Loucy (cell line): ENCODE data around the gene LYPD5.

Experiments used
- H2AFZ ChIP-seq: fragments of 200-600 bp; sonication (generic); 2 replicates; pipeline ENCODE4 v1.6.0; 2016; ENCODE audit warnings: antibody characterized with exemption, mild to moderate bottlenecking, low read length, moderate library complexity
- H3F3A ChIP-seq: fragments of 200-600 bp; 2 replicates; pipeline ENCODE4 v1.6.0; 2016; ENCODE audit warnings: antibody characterized with exemption, low read depth, mild to moderate bottlenecking
- H3K27me3 ChIP-seq: fragments of 200-600 bp; sonication (generic); 2 replicates; pipeline ENCODE4 v1.6.1; 2014; ENCODE audit warnings: low read length, mild to moderate bottlenecking; ENCODE audit not compliant: insufficient read depth, poor library complexity, severe bottlenecking
- H3K36me3 ChIP-seq: fragments of 200-600 bp; sonication (generic); 2 replicates; pipeline ENCODE4 v1.6.1; 2016; ENCODE audit warnings: low read length; ENCODE audit not compliant: insufficient read depth
- H3K4me1 ChIP-seq: fragments of 200-600 bp; sonication (generic); 2 replicates; pipeline ENCODE4 v1.5.1; 2014; ENCODE audit warnings: low read length, mild to moderate bottlenecking; ENCODE audit not compliant: insufficient read depth, poor library complexity, severe bottlenecking
- H3K4me2 ChIP-seq: fragments of 200-600 bp; sonication (generic); 2 replicates; pipeline ENCODE4 v1.6.0; 2014; ENCODE audit warnings: antibody characterized with exemption, low read length, low read depth, mild to moderate bottlenecking; ENCODE audit not compliant: poor library complexity, severe bottlenecking
- H3K4me3 ChIP-seq: fragments of 200-600 bp; sonication (generic); 2 replicates; pipeline ENCODE4 v1.5.1; 2014; ENCODE audit warnings: low read length, mild to moderate bottlenecking, mixed read lengths; ENCODE audit not compliant: poor library complexity, severe bottlenecking
- H3K79me2 ChIP-seq: fragments of 200-600 bp; sonication (generic); 2 replicates; pipeline ENCODE4 v1.6.1; 2014; ENCODE audit warnings: low read length; ENCODE audit not compliant: insufficient read depth
- H3K9ac ChIP-seq: fragments of 200-600 bp; sonication (generic); 2 replicates; pipeline ENCODE4 v1.6.0; 2014; ENCODE audit warnings: mild to moderate bottlenecking, low read depth, low read length, moderate library complexity; ENCODE audit not compliant: poor library complexity, severe bottlenecking
- H3K9me2 ChIP-seq: fragments of 200-600 bp; sonication (generic); replicated peaks from 2 replicates; pipeline ENCODE4 v1.6.1; 2016; ENCODE audit warnings: low read depth, low read length, mixed read lengths
- H3K9me3 ChIP-seq: fragments of 200-600 bp; sonication (generic); 2 replicates; pipeline ENCODE4 v1.6.1; 2014; ENCODE audit warnings: mild to moderate bottlenecking, antibody characterized with exemption, low read length, low read depth; ENCODE audit not compliant: insufficient read depth
- H4K20me1 ChIP-seq: fragments of 200-600 bp; sonication (generic); 2 replicates; pipeline ENCODE4 v1.6.0; 2014; ENCODE audit warnings: antibody characterized with exemption, low read length, mild to moderate bottlenecking; ENCODE audit not compliant: insufficient read depth, poor library complexity, severe bottlenecking
- EZH2phosphoT487 ChIP-seq: fragments of 200-600 bp; IDR thresholded peaks from 2 replicates; pipeline ENCODE4 v1.6.1; 2018; ENCODE audit warnings: antibody characterized with exemption, mild to moderate bottlenecking, moderate library complexity, borderline replicate concordance
- TF ChIP-seq, protein P1 (sequence below): fragments of 200-600 bp; sonication (generic); conservative IDR thresholded peaks from 2 replicates; pipeline ENCODE4 v1.5.1; 2014; ENCODE audit warnings: mild to moderate bottlenecking, antibody characterized with exemption, low read length

Gene LYPD5

DNA sequence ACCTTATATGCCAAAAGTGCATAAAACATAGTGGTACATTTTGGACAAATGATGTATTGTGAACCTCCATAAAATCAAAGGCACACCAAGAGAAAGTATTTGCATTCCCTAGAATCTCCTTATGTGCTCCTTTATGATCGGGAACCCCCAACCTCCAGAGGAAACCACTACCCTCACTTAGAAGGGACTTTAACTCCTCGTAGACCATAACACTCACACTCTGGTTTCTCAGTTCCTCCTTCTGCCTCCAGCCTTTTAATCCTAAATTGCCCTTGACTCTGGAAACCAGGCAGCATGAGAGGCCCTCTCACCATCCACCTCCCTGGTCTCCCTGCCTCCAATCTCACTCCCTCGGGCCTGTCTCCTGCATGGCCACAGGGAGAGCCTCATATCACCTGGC lies 11.7 kb downstream of the LYPD5 start:
- TF ChIP-seq EZH2phosphoT487 = no peak
- TF ChIP-seq, protein P1, sequence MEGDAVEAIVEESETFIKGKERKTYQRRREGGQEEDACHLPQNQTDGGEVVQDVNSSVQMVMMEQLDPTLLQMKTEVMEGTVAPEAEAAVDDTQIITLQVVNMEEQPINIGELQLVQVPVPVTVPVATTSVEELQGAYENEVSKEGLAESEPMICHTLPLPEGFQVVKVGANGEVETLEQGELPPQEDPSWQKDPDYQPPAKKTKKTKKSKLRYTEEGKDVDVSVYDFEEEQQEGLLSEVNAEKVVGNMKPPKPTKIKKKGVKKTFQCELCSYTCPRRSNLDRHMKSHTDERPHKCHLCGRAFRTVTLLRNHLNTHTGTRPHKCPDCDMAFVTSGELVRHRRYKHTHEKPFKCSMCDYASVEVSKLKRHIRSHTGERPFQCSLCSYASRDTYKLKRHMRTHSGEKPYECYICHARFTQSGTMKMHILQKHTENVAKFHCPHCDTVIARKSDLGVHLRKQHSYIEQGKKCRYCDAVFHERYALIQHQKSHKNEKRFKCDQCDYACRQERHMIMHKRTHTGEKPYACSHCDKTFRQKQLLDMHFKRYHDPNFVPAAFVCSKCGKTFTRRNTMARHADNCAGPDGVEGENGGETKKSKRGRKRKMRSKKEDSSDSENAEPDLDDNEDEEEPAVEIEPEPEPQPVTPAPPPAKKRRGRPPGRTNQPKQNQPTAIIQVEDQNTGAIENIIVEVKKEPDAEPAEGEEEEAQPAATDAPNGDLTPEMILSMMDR = no peak
- H3K4me2 ChIP-seq = no peak overlapping the region

DNA sequence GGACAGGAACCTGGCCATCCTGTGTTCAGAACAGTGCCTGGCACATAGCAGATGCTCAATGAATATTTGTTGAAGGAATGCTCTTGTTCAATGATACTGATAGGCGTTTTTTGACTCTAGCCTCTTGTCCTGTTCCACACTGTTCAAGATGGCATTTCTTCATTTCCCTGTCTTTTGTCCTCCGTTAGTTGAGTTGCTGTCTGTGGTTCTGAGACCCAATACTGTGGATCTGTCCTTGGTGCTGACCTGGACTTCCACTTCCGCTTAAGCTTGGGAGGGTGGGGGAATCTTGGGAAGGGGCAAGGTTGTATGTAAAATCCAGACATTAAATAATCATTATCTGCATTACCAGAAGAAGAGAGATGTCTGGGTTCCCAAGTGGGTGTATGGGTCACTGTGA lies 13.2 kb downstream of the LYPD5 start:
- H3K4me2 ChIP-seq = no peak overlapping the region
- H4K20me1 ChIP-seq = no peaks in the 10 kb centered on the region
- no peaks in the 10 kb centered on the region for H3K36me3 ChIP-seq
- TF ChIP-seq, protein P1 = no peak
- TF ChIP-seq EZH2phosphoT487 = no peak
- H3K79me2 ChIP-seq = no peaks in the 10 kb centered on the region
- H3K4me3 ChIP-seq = no peak overlapping the region
- peaks cover 12% of the 10 kb centered on the region for H3K4me1 ChIP-seq
- no peaks in the 10 kb centered on the region for H3K9me3 ChIP-seq
- no peak overlapping the region for H3K9ac ChIP-seq
- no peaks in the 10 kb centered on the region for H3K27me3 ChIP-seq
- no peaks in the 10 kb centered on the region for H3K9me2 ChIP-seq
- H3F3A ChIP-seq = no peaks in the 10 kb centered on the region
- H2AFZ ChIP-seq = no peak overlapping the region

More for the DNA sequence above, 11.7 kb downstream of the LYPD5 start:
- Histone ChIP-seq H3K4me3 (no peak overlapping the region), H3F3A (no peaks in the 10 kb centered on the region), H3K79me2 (no peaks in the 10 kb centered on the region), H3K27me3 (no peaks in the 10 kb centered on the region), H3K9me2 (no peaks in the 10 kb centered on the region), H3K4me1 (no peaks in the 10 kb centered on the region), H3K9ac (no peak overlapping the region), H2AFZ (no peak overlapping the region), H3K9me3 (no peaks in the 10 kb centered on the region), H4K20me1 (no peaks in the 10 kb centered on the region), H3K36me3 (no peaks in the 10 kb centered on the region)

DNA sequence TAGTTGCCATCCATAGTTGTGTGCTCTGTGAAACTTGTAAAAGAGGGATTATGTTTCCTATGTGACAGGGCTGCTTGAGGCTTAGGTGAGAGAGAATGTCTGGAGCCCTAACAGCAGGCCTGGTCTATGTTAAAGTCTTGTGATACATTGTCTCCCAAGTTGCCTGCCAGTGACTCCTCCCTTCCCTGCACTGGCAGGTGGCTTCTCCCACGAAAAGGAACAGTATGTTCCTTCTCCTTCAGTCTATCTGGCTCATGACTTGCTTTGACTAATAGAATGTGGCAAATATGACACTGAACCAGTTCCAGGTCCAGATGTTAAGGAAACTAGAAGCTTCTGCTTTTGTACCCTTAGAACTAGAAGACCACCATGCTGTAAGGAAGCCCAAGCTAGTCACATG lies 15.6 kb downstream of the LYPD5 start:
- H3K4me2 ChIP-seq = no peak overlapping the region
- H3K79me2 ChIP-seq = no peaks in the 10 kb centered on the region
- H3K9me3 ChIP-seq = no peaks in the 10 kb centered on the region
- no peaks in the 10 kb centered on the region for H3K9me2 ChIP-seq
- no peaks in the 10 kb centered on the region for H4K20me1 ChIP-seq
- TF ChIP-seq, protein P1 = no peak
- TF ChIP-seq EZH2phosphoT487 = no peak
- no peaks in the 10 kb centered on the region for H3F3A ChIP-seq
- H3K4me3 ChIP-seq = no peak overlapping the region
- no peak overlapping the region for H2AFZ ChIP-seq
- H3K36me3 ChIP-seq = no peaks in the 10 kb centered on the region
- no peak overlapping the region for H3K9ac ChIP-seq
- peaks cover 20% of the 10 kb centered on the region for H3K4me1 ChIP-seq
- no peaks in the 10 kb centered on the region for H3K27me3 ChIP-seq
